Measurements from ENCODE around the gene TENM3. TPM values are rescaled to one million over a fixed set of nuclear protein-coding genes. Genes with fewer than 3 reads are reported as not detected.

TENM3 gene
- polyA plus RNA-seq, 1 experiment: 9.2 TPM

DNA sequence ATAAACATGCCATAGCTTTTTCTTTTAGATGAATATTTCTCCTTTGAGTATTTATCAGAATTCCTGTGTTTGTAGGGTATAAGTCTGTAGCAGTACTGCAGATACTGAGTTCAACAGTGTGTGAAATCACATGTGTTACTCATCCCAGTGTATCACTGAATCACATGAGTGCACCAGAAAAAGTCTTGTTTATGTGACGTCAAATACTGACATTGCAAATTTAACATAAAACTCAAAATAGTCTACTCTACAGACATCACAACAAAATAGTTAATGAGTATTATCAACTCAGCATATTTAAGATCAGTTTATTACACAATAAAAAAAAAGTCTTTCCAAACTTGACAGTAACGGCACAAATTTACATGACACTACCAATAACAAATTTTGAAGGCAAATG, 452.6 kb downstream of the TENM3 start:
- Histone ChIP-seq H3K36me3 (ENCODE audit: control insufficient read depth, insufficient read depth, low read length) (no peaks in the 10 kb centered on the region), H3K4me3 (ENCODE audit: low read depth, low read length) (no peak overlapping the region), H3K27me3 (ENCODE audit: control insufficient read depth, insufficient read depth, low read length) (no peaks in the 10 kb centered on the region)
- TF ChIP-seq, protein P1, sequence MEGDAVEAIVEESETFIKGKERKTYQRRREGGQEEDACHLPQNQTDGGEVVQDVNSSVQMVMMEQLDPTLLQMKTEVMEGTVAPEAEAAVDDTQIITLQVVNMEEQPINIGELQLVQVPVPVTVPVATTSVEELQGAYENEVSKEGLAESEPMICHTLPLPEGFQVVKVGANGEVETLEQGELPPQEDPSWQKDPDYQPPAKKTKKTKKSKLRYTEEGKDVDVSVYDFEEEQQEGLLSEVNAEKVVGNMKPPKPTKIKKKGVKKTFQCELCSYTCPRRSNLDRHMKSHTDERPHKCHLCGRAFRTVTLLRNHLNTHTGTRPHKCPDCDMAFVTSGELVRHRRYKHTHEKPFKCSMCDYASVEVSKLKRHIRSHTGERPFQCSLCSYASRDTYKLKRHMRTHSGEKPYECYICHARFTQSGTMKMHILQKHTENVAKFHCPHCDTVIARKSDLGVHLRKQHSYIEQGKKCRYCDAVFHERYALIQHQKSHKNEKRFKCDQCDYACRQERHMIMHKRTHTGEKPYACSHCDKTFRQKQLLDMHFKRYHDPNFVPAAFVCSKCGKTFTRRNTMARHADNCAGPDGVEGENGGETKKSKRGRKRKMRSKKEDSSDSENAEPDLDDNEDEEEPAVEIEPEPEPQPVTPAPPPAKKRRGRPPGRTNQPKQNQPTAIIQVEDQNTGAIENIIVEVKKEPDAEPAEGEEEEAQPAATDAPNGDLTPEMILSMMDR (IDR thresholded peaks at IDR 0.05; ENCODE audit: insufficient read depth, low read depth, low read length): no peak
- no peak for DNase-seq (ENCODE audit: low read depth)
- ChIA-PET POLR2A (no interaction called here), CTCF (no interaction called here)

DNA sequence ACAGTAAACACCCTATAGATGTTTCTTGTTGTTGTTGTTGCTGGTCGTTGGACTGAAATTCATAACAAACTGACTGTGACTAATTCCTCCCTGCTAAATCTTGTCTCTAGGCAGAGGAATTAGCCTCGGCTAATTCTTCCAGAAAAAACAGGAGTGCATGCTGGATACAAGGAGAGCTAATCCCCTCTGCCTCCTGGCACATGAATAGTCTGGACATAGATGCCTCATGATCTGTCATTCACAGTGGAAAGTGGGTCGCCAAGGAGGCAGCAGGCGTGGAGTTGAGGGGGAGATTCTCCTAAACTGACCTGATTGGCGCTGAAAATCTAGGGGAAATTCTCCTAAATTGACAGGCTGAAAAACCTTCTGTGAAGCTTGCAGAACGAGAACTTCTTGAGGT, 453.9 kb downstream of the TENM3 start:
- no peak for DNase-seq (ENCODE audit: low read depth)
- Histone ChIP-seq H3K4me3 (ENCODE audit: low read depth, low read length) (no peak overlapping the region), H3K36me3 (ENCODE audit: control insufficient read depth, insufficient read depth, low read length) (no peaks in the 10 kb centered on the region), H3K27me3 (ENCODE audit: control insufficient read depth, insufficient read depth, low read length) (no peaks in the 10 kb centered on the region)
- ChIA-PET CTCF (no interaction called here), POLR2A (no interaction called here)
- TF ChIP-seq, protein P1 (IDR thresholded peaks at IDR 0.05; ENCODE audit: insufficient read depth, low read depth, low read length): no peak

DNA sequence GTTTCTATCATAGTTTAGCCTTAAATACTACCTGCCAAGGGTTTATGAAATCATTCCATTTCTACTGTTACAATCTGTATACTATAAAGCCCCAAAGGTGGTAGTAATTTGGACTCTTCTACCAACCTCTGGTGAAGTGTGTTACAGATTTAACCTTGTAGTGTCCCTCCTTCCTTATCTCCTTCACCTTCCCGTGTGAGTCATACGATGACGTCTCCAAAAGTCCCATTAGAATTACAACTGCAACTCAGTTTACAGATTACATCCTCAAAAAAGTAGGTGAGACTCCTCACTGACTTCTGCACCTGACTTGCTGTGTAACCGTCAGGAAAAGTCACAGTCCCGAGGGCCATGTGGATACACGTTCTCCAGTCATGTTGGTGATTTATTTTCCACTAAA, 455.0 kb downstream of the TENM3 start:
- POLR2A ChIA-PET: no interaction called here
- H3K27me3 ChIP-seq (ENCODE audit: control insufficient read depth, insufficient read depth, low read length): no peaks in the 10 kb centered on the region
- TF ChIP-seq, protein P1 (IDR thresholded peaks at IDR 0.05; ENCODE audit: insufficient read depth, low read depth, low read length): no peak
- H3K4me3 ChIP-seq (ENCODE audit: low read depth, low read length): no peak overlapping the region
- CTCF ChIA-PET: no interaction called here
- no peaks in the 10 kb centered on the region for H3K36me3 ChIP-seq (ENCODE audit: control insufficient read depth, insufficient read depth, low read length)
- no peak for DNase-seq (ENCODE audit: low read depth)

DNA sequence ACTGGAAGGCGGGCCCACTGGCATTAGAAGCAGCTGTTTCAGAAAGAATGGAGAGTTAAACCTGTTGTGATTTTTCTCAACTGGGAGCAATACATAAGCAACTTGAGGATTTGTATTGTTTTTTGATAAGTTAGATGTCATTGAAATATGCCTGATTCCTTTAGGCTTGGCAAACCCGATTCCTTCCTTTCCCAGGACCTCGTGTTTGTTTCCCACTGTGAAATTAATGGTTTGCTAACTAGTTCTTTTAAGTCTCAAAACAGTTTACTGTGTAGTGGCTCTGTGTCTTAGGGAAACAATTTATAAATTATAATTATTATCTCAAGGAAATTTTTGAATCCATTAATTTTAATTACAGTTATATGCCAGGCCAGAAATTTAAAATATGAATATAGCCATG, 456.0 kb downstream of the TENM3 start:
- no peak overlapping the region for H3K4me3 ChIP-seq (ENCODE audit: low read depth, low read length)
- ChIA-PET POLR2A (no interaction called here), CTCF (no interaction called here)
- no peak for DNase-seq (ENCODE audit: low read depth)
- no peaks in the 10 kb centered on the region for H3K36me3 ChIP-seq (ENCODE audit: control insufficient read depth, insufficient read depth, low read length)
- TF ChIP-seq, protein P1 (IDR thresholded peaks at IDR 0.05; ENCODE audit: insufficient read depth, low read depth, low read length): no peak
- no peaks in the 10 kb centered on the region for H3K27me3 ChIP-seq (ENCODE audit: control insufficient read depth, insufficient read depth, low read length)

DNA sequence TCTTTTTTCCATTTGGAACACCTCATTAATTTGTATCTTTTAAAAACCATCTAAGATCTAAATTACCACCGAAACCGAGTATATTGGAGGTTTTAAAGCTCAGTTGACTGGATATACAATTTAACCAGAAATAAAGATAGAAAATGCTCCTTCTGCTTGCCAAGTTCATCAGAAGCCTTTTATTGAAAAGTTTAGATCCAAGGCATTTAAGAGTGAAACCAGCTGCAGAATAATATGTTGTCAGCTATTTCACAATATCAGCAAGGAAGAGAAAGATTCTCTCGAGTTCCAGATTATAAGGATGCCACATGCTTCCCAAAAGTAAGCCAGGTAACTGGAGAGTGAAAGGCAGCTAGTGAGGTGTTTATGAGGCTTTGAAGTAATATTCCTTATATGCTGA, 456.6 kb downstream of the TENM3 start:
- TF ChIP-seq, protein P1 (IDR thresholded peaks at IDR 0.05; ENCODE audit: insufficient read depth, low read depth, low read length): no peak
- Histone ChIP-seq H3K27me3 (ENCODE audit: control insufficient read depth, insufficient read depth, low read length) (no peaks in the 10 kb centered on the region), H3K4me3 (ENCODE audit: low read depth, low read length) (no peak overlapping the region), H3K36me3 (ENCODE audit: control insufficient read depth, insufficient read depth, low read length) (no peaks in the 10 kb centered on the region)
- ChIA-PET CTCF (no interaction called here), POLR2A (no interaction called here)
- DNase-seq (ENCODE audit: low read depth): no peak

All from BJ (cell line).